GM19397 (cell line): ENCODE data around the gene TIMP1.

ENCODE experiments used
- ATAC-seq: cut with Tn5 transposase; IDR thresholded peaks from one replicate; pipeline ENCODE4 v1.9.1; 2021; ENCODE audit warnings: mild to moderate bottlenecking, moderate library complexity; ENCODE audit not compliant: unreplicated experiment

TIMP1 gene

DNA sequence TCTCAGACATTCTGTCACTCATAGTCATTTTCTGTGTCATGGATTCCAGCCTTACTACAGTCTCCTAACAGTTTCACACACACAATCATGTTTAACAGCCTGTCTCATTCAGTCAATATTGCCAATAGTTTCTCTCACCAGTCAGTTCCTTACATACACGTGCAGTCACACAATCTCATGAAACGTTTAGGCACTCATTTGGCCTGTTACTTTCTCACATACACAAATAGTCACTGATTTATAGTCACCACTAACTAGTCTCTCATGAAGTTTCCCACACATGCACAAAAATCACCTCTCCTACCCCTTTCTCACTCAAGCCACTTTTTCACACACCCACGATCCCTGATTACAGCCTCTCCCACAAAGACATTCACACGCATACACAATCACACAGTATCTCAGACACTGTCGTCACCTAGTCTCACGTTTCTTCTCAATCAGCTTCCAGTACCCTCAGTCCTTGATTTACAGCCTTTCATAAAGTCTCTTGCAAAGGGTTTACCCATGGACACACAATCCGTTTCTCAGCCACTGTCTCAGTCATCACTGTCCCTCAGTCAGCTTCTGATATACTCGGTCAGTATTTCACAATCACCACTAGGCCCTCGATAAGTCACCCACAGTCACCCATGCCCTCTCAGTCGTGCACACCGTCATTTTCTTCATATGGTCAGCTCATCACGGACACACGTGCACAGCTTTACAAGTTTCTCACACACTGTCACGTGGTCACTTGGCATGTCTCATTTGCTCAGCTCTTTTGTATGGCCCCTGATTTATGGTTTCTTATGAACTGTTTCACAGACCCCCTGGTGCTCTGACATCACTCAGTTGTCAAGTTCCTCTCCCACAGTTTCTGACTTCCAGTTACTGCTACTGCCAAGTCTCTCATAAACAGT lies 51.7 kb downstream of the TIMP1 start:
- ATAC-seq: no peak

DNA sequence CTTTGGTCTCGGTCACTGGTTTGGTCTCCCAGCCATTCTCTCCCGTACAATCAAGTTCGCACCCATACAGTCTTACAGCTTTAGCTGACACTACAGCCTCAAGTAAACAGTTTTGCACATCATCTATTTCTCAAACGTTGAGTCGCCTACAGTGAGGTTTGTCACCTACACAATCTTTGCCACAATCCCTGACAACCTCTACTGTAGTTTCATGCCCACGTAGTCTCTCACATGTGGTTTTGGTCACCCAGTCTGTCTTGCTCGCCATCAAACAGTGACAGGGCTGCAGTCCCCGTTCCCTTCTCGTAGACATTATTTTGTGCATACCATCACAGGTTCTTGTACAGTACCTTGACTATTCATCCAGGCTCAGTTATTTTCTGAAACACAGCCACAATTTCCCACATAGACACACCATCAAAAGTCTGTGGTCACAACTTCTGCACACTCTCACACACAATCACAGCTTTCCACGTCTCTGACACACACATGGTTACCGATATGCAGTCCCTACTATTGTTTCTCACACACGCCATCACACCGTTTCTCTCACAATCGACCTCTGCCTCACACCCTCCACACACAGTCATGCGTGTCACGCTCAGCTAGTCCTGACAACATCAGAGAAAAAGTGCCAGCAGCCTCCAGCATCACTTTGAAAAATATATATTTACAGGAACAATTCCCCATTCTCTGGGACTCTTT lies 52.8 kb downstream of the TIMP1 start:
- no peak for ATAC-seq
